ENCODE measurements around the gene OR5A1. TPM values are rescaled to one million over a fixed set of nuclear protein-coding genes. Genes with fewer than 3 reads are reported as not detected.

Gene OR5A1
- not detected in 2 replicates for total RNA-seq (2021)
- not detected for Bru-seq, nascent RNA
- BruChase-seq, experiment 1, labeled RNA remaining after a 2-hour chase, result not detected
- not detected for BruChase-seq, experiment 2, labeled RNA remaining after a 6-hour chase
- long read RNA-seq, result 0 reads

DNA sequence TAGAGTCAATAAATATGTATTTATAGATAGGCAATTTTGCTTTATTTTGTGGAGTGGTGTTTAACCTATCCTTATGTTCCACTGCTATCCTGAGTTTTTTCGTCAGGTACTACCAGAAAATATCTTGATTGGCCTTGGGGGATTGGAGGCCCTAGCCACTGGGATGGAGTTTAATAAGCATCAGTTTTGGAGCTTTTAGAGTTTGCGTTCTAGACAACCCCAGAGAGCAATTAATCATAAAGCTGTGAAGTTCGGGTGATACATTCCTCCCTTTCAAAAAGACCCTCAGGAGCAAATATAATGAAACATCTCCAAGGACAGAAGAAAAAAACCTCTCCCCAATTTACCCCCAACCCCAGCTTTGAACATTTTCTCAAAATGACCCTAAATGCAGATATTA is at the start of gene OR5A1:
OR5A1 (plus strand) TSS at position 301 of the 400 bp plus-strand sequence. CDS start 6,700 bp downstream, outside the sequence.
- H3K79me2 ChIP-seq (ENCODE audit: low read depth), result no peaks in the 10 kb centered on the region
- no peaks in the 10 kb centered on the region for H3K4me1 ChIP-seq (replicated peaks; ENCODE audit: insufficient read depth)
- H3K27me3 ChIP-seq (ENCODE audit: insufficient read depth, low read depth), result peaks cover 10% of the 10 kb centered on the region; the same call in 1 of the 2 replicates
- H4K20me1 ChIP-seq (ENCODE audit: insufficient read depth), result no peaks in the 10 kb centered on the region
- no peaks in the 10 kb centered on the region for H3K9me3 ChIP-seq (ENCODE audit: insufficient read depth, low read depth)
- CTCF ChIA-PET, result no interaction called here
- BruUV-seq (replicated peaks), result no TSS peak
- no peaks in the 10 kb centered on the region for H3K36me3 ChIP-seq (ENCODE audit: low read depth)
- H2AFZ ChIP-seq, result no peak within 1 kb of the TSS
- no peaks in the 10 kb centered on the region for H3F3A ChIP-seq (ENCODE audit: insufficient read depth, low read depth)
- H3K9me2 ChIP-seq (ENCODE audit: insufficient read depth), result no peaks in the 10 kb centered on the region
- no peak for DNase-seq
- intact Hi-C loops (cut with micrococcal nuclease; ENCODE audit: unreplicated experiment), result no loop called here
- no peak for TF ChIP-seq EZH2 (IDR thresholded peaks at IDR 0.05; ENCODE audit: low read depth)
- TF ChIP-seq, protein P1, sequence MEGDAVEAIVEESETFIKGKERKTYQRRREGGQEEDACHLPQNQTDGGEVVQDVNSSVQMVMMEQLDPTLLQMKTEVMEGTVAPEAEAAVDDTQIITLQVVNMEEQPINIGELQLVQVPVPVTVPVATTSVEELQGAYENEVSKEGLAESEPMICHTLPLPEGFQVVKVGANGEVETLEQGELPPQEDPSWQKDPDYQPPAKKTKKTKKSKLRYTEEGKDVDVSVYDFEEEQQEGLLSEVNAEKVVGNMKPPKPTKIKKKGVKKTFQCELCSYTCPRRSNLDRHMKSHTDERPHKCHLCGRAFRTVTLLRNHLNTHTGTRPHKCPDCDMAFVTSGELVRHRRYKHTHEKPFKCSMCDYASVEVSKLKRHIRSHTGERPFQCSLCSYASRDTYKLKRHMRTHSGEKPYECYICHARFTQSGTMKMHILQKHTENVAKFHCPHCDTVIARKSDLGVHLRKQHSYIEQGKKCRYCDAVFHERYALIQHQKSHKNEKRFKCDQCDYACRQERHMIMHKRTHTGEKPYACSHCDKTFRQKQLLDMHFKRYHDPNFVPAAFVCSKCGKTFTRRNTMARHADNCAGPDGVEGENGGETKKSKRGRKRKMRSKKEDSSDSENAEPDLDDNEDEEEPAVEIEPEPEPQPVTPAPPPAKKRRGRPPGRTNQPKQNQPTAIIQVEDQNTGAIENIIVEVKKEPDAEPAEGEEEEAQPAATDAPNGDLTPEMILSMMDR (conservative IDR thresholded peaks at IDR 0.05), result no peak
- H3K4me3 ChIP-seq, result no peak within 1 kb of the TSS
- POLR2A ChIA-PET (ENCODE audit: unreplicated experiment), result no interaction called here
- no peak within 1 kb of the TSS for H3K27ac ChIP-seq
- no peak within 1 kb of the TSS for H3K4me2 ChIP-seq

DNA sequence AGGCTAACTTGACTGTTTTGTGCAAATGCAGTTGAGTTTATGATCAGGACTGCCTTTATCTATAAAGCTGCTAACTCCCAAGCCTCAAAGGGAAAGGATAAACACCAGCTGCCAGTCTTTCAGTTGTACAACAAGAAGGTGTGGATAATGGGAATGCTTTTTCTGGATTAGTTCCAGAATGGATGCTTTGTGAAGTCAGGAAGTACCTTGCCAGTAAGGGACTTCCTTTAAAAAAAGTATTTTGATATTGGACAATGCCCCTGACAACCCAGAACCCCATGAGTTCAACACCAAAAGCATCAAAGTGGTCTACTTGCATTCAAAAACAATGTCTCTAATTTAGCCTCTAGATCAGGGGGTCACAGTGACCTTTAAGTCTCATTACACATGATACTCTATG is 42.1 kb upstream of the OR5A1 start:
- no peaks in the 10 kb centered on the region for H4K20me1 ChIP-seq (ENCODE audit: insufficient read depth)
- no peaks in the 10 kb centered on the region for H3K9me2 ChIP-seq (ENCODE audit: insufficient read depth)
- no TSS peak for BruUV-seq (replicated peaks)

DNA sequence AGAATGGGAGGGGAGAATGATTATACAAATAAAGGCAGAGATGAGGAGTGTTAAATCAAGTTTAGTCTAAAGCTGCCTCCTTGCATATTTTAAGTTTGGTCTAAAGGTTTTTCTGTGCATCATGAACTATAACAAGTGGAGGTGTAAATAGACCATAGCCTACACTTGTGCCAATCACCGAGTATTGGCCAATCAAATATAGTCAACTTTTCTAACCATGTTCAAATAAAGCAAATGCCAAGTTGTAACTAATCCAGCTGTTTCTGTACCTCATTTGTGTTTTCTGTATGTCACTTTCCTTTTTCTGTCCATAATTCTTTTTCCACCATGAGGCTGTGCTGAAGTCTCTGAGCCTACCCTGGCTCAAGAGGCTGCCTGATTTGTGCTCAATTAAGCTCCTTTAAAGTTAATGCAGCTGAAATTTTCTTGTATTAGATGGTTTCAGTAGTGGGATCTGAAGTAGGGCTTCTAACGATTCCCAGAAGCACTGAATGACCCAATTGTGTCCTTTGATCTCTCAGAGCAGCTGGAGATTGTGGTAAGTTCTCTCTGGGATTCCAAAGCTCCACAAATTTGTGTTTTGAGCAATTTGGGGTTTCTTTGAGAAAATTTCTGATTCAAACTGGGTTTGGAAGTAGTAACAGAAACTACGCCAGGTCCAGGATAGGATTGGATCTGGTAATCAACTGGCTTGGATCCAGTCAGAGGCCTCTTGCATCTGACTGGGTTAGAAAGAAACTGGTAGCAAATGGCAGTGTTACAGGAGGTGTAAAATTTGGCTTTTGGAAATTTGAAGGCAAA is 35.6 kb upstream of the OR5A1 start:
- no TSS peak for BruUV-seq (replicated peaks)
- Histone ChIP-seq H3K79me2 (ENCODE audit: low read depth) (no peaks in the 10 kb centered on the region), H3K9me2 (ENCODE audit: insufficient read depth) (no peaks in the 10 kb centered on the region), H3K27me3 (ENCODE audit: insufficient read depth, low read depth) (no peaks in the 10 kb centered on the region), H4K20me1 (ENCODE audit: insufficient read depth) (no peaks in the 10 kb centered on the region; the same call in 1 of the 2 replicates), H3K4me3 (no peak overlapping the region), H3K36me3 (ENCODE audit: low read depth) (no peaks in the 10 kb centered on the region), H3K27ac (no peak overlapping the region), H3K9me3 (ENCODE audit: insufficient read depth, low read depth) (peaks cover 16% of the 10 kb centered on the region), H3F3A (ENCODE audit: insufficient read depth, low read depth) (no peaks in the 10 kb centered on the region), H3K4me2 (no peak overlapping the region), H3K4me1 (replicated peaks; ENCODE audit: insufficient read depth) (no peaks in the 10 kb centered on the region), H2AFZ (no peak overlapping the region)
- no peak for DNase-seq
- intact Hi-C loops (cut with micrococcal nuclease; ENCODE audit: unreplicated experiment), result no loop called here
- TF ChIP-seq EZH2 (IDR thresholded peaks at IDR 0.05; ENCODE audit: low read depth), result no peak
- TF ChIP-seq, protein P1 (conservative IDR thresholded peaks at IDR 0.05), result no peak
- ChIA-PET CTCF (interaction anchor here (1.0 kb wide), 1 partner anchor 209 kb away, joined by 5 read pairs; no protein-coding TSS in a partner anchor), POLR2A (ENCODE audit: unreplicated experiment) (no interaction called here)

More for the DNA sequence above, 42.1 kb upstream of the OR5A1 start:
- Histone ChIP-seq H3K27me3 (ENCODE audit: insufficient read depth, low read depth) (no peaks in the 10 kb centered on the region), H3K4me2 (no peak overlapping the region), H3K4me1 (replicated peaks; ENCODE audit: insufficient read depth) (no peaks in the 10 kb centered on the region), H3K27ac (no peak overlapping the region), H2AFZ (no peak overlapping the region), H3K36me3 (ENCODE audit: low read depth) (no peaks in the 10 kb centered on the region), H3K4me3 (no peak overlapping the region), H3K79me2 (ENCODE audit: low read depth) (no peaks in the 10 kb centered on the region), H3F3A (ENCODE audit: insufficient read depth, low read depth) (no peaks in the 10 kb centered on the region), H3K9me3 (ENCODE audit: insufficient read depth, low read depth) (no peaks in the 10 kb centered on the region)
- intact Hi-C loops (cut with micrococcal nuclease; ENCODE audit: unreplicated experiment), result no loop called here
- no peak for TF ChIP-seq EZH2 (IDR thresholded peaks at IDR 0.05; ENCODE audit: low read depth)
- TF ChIP-seq, protein P1 (conservative IDR thresholded peaks at IDR 0.05), result no peak
- POLR2A ChIA-PET (ENCODE audit: unreplicated experiment), result no interaction called here
- CTCF ChIA-PET, result no interaction called here
- DNase-seq, result no peak
